ENCODE measurements around the gene PSKH1.

GRCh38 chr16:67966549-67967182, 73.6 kb downstream of the PSKH1 start:
- TF ChIP-seq CTCF (optimal IDR thresholded peaks at IDR 0.05 in 1 of 3, IDR thresholded peaks at IDR 0.05 in 1 of 3, conservative IDR thresholded peaks at IDR 0.05 in 1 of 3; ENCODE audit: extremely low read depth in 1 of 3, insufficient read depth in 2 of 3, low read length in 3 of 3) (no peak), EZH2 (IDR thresholded peaks at IDR 0.05; ENCODE audit: low read length) (no peak)

All from keratinocyte (primary cell).